IPS-18a (cell line): ENCODE measurements around the gene KIT.

Source experiments
- H3K27ac ChIP-seq: one replicate; pipeline ENCODE4 v1.5.1; 2013; ENCODE audit warnings: low read length
- H3K27me3 ChIP-seq: one replicate; pipeline ENCODE4 v1.6.1; 2013; ENCODE audit warnings: mild to moderate bottlenecking, low read length; ENCODE audit not compliant: control insufficient read depth, insufficient read depth
- H3K36me3 ChIP-seq: one replicate; pipeline ENCODE4 v1.6.1; 2013; ENCODE audit warnings: low read depth, low read length; ENCODE audit not compliant: control insufficient read depth
- H3K4me1 ChIP-seq: one replicate; pipeline ENCODE4 v1.6.1; 2013; ENCODE audit warnings: low read depth, low read length; ENCODE audit not compliant: control insufficient read depth
- H3K4me3 ChIP-seq: one replicate; pipeline ENCODE4 v1.5.1; 2013; ENCODE audit warnings: low read length
- H3K9ac ChIP-seq: one replicate; pipeline ENCODE4 v1.6.1; 2013; ENCODE audit warnings: mild to moderate bottlenecking, low read length, moderate library complexity
- H3K9me3 ChIP-seq: one replicate; pipeline ENCODE4 v1.6.1; 2013; ENCODE audit warnings: low read depth, low read length; ENCODE audit not compliant: control insufficient read depth

The KIT gene

DNA sequence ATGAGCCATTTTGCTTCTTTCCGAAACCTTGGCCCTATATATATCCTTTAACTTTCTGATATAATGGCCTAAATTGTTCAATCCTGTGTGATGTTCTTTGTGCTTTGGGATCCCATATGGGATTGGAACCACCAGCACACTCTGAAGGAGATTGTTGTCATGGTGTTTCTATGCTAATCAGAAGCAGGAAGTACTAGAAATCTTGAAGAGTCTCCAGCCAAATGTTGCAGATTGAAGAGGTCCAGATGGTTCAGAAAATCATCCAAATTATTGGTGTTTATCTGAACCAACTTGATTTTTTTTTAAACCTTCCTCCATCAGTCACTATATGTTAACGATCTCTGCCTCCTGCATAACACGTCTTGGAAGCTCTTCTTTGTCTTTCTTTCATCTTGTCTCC is 72.8 kb downstream of the KIT start:
- Histone ChIP-seq H3K27me3 (no peaks in the 10 kb centered on the region), H3K36me3 (peaks cover 28% of the 10 kb centered on the region), H3K4me1 (peaks cover 10% of the 10 kb centered on the region), H3K9me3 (no peaks in the 10 kb centered on the region), H3K9ac (no peak overlapping the region), H3K27ac (no peak overlapping the region), H3K4me3 (no peak overlapping the region)

DNA sequence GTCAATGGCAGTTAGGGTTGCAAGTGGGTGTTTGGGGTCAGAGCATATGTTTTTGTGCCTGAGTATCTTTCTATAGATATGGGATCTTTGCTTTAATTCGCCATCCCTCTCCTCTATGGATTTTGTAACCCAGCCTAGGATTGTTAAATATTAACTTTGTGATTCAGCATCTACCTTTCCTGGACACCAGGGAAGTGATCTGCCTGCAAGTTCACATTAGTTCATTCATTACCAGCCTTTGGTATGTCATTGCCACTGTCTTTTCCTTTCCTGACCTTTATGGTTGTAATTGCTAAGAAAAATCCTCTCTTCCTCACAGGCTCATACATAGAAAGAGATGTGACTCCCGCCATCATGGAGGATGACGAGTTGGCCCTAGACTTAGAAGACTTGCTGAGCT is 73.8 kb downstream of the KIT start:
- no peaks in the 10 kb centered on the region for H3K9me3 ChIP-seq
- H3K27ac ChIP-seq = no peak overlapping the region
- H3K4me1 ChIP-seq = peaks cover 9% of the 10 kb centered on the region

GRCh38 chr4:54731976-54732375 is 74.2 kb downstream of the KIT start:
- Histone ChIP-seq H3K9me3 (no peaks in the 10 kb centered on the region), H3K36me3 (peaks cover 38% of the 10 kb centered on the region), H3K4me1 (peaks cover 5% of the 10 kb centered on the region), H3K4me3 (no peak overlapping the region), H3K9ac (no peak overlapping the region), H3K27me3 (no peaks in the 10 kb centered on the region), H3K27ac (no peak overlapping the region)

More for the DNA sequence above, 73.8 kb downstream of the KIT start:
- H3K36me3 ChIP-seq = peaks cover 33% of the 10 kb centered on the region
- H3K9ac ChIP-seq = no peak overlapping the region
- H3K4me3 ChIP-seq = no peak overlapping the region
- no peaks in the 10 kb centered on the region for H3K27me3 ChIP-seq

- Histone ChIP-seq H3K36me3 (peaks cover 23% of the 10 kb centered on the region), H3K4me1 (peaks cover 9% of the 10 kb centered on the region), H3K9ac (no peak overlapping the region), H3K9me3 (no peaks in the 10 kb centered on the region), H3K27ac (no peak overlapping the region), H3K27me3 (no peaks in the 10 kb centered on the region), H3K4me3 (no peak overlapping the region)
Observed at GRCh38 chr4:54737421-54737820, 79.7 kb downstream of the KIT start.

DNA sequence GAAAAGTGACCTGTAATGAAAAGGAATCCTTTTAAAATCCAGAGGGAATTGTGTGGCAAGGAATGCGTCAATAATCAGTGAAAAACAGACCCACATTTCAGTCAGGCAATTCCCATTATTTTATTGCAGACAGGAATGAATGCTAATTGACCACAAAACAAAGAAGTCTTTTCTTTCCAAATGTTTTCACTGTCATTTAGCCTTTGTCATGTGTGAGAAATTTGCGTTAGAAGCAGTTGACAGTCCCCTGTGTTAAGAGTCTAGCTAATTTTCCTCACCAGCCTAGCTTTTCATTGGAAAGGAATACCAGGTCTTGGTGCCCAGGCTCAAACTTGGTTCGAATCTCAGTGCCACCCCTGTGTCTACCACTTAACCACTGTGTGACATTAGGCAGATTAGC is 83.4 kb downstream of the KIT start:
- H3K4me3 ChIP-seq = no peak overlapping the region
- no peaks in the 10 kb centered on the region for H3K27me3 ChIP-seq
- H3K27ac ChIP-seq = no peak overlapping the region
- no peaks in the 10 kb centered on the region for H3K9me3 ChIP-seq
- peaks cover 15% of the 10 kb centered on the region for H3K36me3 ChIP-seq
- no peak overlapping the region for H3K9ac ChIP-seq
- peaks cover 13% of the 10 kb centered on the region for H3K4me1 ChIP-seq

GRCh38 chr4:54742636-54743399 is 85.1 kb downstream of the KIT start:
- H3K27me3 ChIP-seq = no peaks in the 10 kb centered on the region
- no peaks in the 10 kb centered on the region for H3K36me3 ChIP-seq
- no peak overlapping the region for H3K9ac ChIP-seq
- no peak overlapping the region for H3K27ac ChIP-seq
- H3K4me1 ChIP-seq = peaks cover 13% of the 10 kb centered on the region
- no peaks in the 10 kb centered on the region for H3K9me3 ChIP-seq
- H3K4me3 ChIP-seq = no peak overlapping the region

GRCh38 chr4:54743562-54743961 is 85.8 kb downstream of the KIT start:
- Histone ChIP-seq H3K9me3 (no peaks in the 10 kb centered on the region), H3K4me3 (no peak overlapping the region), H3K27me3 (no peaks in the 10 kb centered on the region), H3K9ac (no peak overlapping the region), H3K36me3 (no peaks in the 10 kb centered on the region), H3K4me1 (peaks cover 13% of the 10 kb centered on the region), H3K27ac (no peak overlapping the region)

GRCh38 chr4:54744487-54744886 is 86.7 kb downstream of the KIT start:
- no peaks in the 10 kb centered on the region for H3K9me3 ChIP-seq
- H3K9ac ChIP-seq = no peak overlapping the region
- H3K4me1 ChIP-seq = peaks cover 13% of the 10 kb centered on the region
- H3K27me3 ChIP-seq = no peaks in the 10 kb centered on the region
- H3K4me3 ChIP-seq = no peak overlapping the region
- no peak overlapping the region for H3K27ac ChIP-seq
- H3K36me3 ChIP-seq = no peaks in the 10 kb centered on the region

- no peaks in the 10 kb centered on the region for H3K27me3 ChIP-seq
- H3K4me3 ChIP-seq = no peak overlapping the region
- no peak overlapping the region for H3K27ac ChIP-seq
- no peaks in the 10 kb centered on the region for H3K36me3 ChIP-seq
- no peaks in the 10 kb centered on the region for H3K9me3 ChIP-seq
- H3K4me1 ChIP-seq = peaks cover 13% of the 10 kb centered on the region
- no peak overlapping the region for H3K9ac ChIP-seq
Observed at GRCh38 chr4:54745031-54745770, 87.4 kb downstream of the KIT start.

DNA sequence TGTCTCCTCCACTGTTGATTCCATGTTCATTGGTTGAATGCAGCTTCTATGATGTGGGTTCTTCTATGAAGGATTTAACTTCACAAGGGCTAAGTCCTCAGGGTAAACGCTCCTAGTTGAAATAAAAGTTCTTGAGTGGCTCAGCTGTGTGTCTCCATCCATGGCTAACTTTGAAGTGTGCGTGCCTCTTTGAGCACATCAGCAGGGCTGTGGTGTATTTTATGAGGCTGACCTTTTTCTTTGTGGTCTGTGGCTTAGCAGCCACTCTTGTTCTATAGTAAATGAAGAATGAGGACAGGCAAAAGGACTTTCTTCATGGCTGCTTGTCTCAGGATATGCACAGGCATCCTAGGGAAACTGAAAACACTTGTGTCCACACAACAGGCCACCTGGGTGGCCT is 88.5 kb downstream of the KIT start:
- Histone ChIP-seq H3K36me3 (no peaks in the 10 kb centered on the region), H3K9me3 (no peaks in the 10 kb centered on the region), H3K27ac (no peak overlapping the region), H3K4me3 (no peak overlapping the region), H3K27me3 (no peaks in the 10 kb centered on the region), H3K4me1 (peaks cover 8% of the 10 kb centered on the region), H3K9ac (no peak overlapping the region)

GRCh38 chr4:54750341-54750740 is 92.6 kb downstream of the KIT start:
- no peak overlapping the region for H3K9ac ChIP-seq
- H3K9me3 ChIP-seq = no peaks in the 10 kb centered on the region
- H3K27me3 ChIP-seq = no peaks in the 10 kb centered on the region

DNA sequence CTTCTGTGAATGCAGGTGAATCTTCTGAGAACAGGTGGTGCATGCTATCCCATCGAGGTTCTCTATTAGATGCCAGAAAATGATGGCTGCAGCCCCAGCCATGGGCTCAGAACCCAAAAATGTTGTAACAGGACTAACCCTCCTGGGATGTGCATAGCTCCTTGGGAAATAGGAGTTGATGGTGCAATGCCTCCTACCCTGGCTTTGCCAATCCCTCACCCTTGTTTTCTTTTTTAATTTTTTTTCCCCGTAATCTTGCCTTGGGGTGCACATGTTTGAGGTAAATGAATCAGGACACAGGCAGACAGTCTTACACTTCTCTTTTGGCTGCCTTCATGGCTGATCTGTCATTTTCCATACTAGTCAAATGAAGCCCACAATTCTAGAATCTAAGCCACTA is 96.6 kb downstream of the KIT start:
- H3K27ac ChIP-seq = no peak overlapping the region
- H3K27me3 ChIP-seq = no peaks in the 10 kb centered on the region
- no peaks in the 10 kb centered on the region for H3K36me3 ChIP-seq
- no peaks in the 10 kb centered on the region for H3K4me1 ChIP-seq
- no peak overlapping the region for H3K9ac ChIP-seq
- H3K9me3 ChIP-seq = no peaks in the 10 kb centered on the region
- no peak overlapping the region for H3K4me3 ChIP-seq

More at GRCh38 chr4:54750341-54750740, 92.6 kb downstream of the KIT start:
- Histone ChIP-seq H3K4me3 (no peak overlapping the region), H3K36me3 (no peaks in the 10 kb centered on the region), H3K4me1 (no peaks in the 10 kb centered on the region), H3K27ac (no peak overlapping the region)
